Fibroblast of lung (primary cell): ENCODE measurements around the gene TMED5.

Experiments used
- EZH2 ChIP-seq: IDR thresholded peaks from 2 replicates; pipeline ENCODE4 v1.5.1; 2012; ENCODE audit warnings: low read length, control low read depth, mild to moderate bottlenecking; ENCODE audit errors: missing control alignments
- TF ChIP-seq, protein P1 (sequence below), 2 donors: IDR thresholded peaks in 1 of 2; conservative IDR thresholded peaks in 1 of 2; 1 replicate in 1 of 2; 2 replicates in 1 of 2; pipeline ENCODE4 v1.5.1; 2011 to 2012; ENCODE audit warnings: low read length in 2 of 2, control low read depth in 1 of 2, inconsistent platforms in 1 of 2, low read depth in 1 of 2, mild to moderate bottlenecking in 1 of 2

DNA sequence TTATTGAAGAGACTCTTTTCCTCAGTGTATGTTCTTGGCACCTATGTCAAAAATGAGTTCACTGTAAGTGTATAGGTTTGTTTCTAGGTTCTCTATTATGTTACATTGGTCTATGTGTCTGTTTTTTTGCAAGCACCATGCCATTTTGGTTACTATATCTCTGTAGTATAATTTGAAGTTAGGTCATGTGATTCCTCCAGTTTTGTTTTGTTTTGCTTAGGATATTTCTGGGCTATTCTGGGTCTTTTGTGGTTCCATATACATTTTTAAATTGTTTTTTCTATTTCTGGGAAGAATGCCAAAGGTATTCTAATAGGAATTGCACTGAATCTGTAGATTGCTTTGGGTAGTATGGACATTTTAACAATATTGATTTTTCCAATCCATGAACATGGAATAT, 13.2 kb downstream of the TMED5 start:
- TF ChIP-seq, protein P1, sequence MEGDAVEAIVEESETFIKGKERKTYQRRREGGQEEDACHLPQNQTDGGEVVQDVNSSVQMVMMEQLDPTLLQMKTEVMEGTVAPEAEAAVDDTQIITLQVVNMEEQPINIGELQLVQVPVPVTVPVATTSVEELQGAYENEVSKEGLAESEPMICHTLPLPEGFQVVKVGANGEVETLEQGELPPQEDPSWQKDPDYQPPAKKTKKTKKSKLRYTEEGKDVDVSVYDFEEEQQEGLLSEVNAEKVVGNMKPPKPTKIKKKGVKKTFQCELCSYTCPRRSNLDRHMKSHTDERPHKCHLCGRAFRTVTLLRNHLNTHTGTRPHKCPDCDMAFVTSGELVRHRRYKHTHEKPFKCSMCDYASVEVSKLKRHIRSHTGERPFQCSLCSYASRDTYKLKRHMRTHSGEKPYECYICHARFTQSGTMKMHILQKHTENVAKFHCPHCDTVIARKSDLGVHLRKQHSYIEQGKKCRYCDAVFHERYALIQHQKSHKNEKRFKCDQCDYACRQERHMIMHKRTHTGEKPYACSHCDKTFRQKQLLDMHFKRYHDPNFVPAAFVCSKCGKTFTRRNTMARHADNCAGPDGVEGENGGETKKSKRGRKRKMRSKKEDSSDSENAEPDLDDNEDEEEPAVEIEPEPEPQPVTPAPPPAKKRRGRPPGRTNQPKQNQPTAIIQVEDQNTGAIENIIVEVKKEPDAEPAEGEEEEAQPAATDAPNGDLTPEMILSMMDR (conservative IDR thresholded peaks at IDR 0.05 in 1 of 2, IDR thresholded peaks at IDR 0.05 in 1 of 2; ENCODE audit: low read depth in 1 of 2, low read length in 2 of 2) = no peak
- no peak for TF ChIP-seq EZH2
